Activated naive CD8-positive, alpha-beta T cell treated with anti-CD3 and anti-CD28 coated beads for 36 hours (primary cell): ENCODE data around the gene CBX2. TPM values are rescaled to one million over a fixed set of nuclear protein-coding genes. Genes with fewer than 3 reads are reported as not detected.

Experiments
- DNase-seq: peaks from one replicate; pipeline ENCODE4 v3.0.0; 2021
- H3K27ac Mint-ChIP-seq: one replicate; pipeline ENCODE4 v1.8.0; 2022; ENCODE audit warnings: mild to moderate bottlenecking, moderate library complexity, mixed read lengths
- H3K27me3 Mint-ChIP-seq: one replicate; pipeline ENCODE4 v1.8.0; 2022; ENCODE audit warnings: mild to moderate bottlenecking, mixed read lengths
- H3K36me3 Mint-ChIP-seq: one replicate; pipeline ENCODE4 v1.8.0; 2021; ENCODE audit warnings: mild to moderate bottlenecking, mixed read lengths
- H3K4me1 Mint-ChIP-seq: one replicate; pipeline ENCODE4 v1.8.0; 2021; ENCODE audit warnings: mixed read lengths
- H3K4me3 Mint-ChIP-seq: one replicate; pipeline ENCODE4 v1.8.0; 2022; ENCODE audit warnings: mild to moderate bottlenecking, moderate library complexity, mixed read lengths
- H3K9me3 Mint-ChIP-seq: one replicate; pipeline ENCODE4 v1.8.0; 2022; ENCODE audit warnings: mixed read lengths
- total RNA-seq, 2 experiments: library from RNA; stranded (reverse); gene quantifications; one replicate each; pipeline ENCODE4 v1.2.3, GENCODE V29; 2021

CBX2 gene
- total RNA-seq, 2 experiments from 2014 or later: 5.2 to 5.4 TPM

DNA sequence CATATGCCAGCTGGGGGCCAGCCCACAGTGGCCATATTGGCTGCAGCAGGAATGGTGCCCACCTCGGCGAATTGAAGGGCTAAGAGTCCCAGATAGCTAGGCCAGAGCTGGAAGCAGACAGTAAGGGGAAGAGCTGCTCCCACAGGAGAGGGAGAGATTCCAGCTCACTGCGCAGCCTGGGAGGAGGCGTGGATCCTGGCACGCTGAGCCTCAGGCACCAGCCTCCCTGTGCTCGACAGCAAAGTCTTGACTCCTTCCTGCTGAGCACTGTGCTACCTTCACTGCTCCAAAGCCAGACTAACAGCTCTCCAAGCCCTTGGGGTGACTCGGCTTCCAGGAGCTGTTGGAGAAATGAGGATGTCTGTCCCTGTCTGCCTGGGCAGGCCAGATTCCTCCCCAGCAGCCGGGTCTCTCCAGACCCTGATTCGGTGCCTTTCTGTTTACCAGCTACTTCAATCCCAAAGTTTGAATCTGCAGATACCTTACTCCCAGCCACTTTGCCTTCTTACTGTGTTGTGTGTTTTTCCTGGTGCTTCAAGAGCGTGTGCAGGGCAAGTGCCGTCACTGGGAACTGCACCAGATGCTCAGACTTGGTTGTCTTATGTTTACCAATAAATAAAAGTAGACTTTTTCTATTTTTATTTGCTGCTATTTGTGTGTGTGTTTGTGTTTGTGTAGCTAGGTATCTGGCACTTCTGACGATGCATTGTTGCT, 9.1 kb downstream of the CBX2 start:
- no peaks in the 10 kb centered on the region for H3K36me3 Mint-ChIP-seq
- H3K9me3 Mint-ChIP-seq: no peaks in the 10 kb centered on the region
- no peak for DNase-seq
- no peak overlapping the region for H3K4me3 Mint-ChIP-seq
- peaks cover 73% of the 10 kb centered on the region for H3K27me3 Mint-ChIP-seq
- H3K27ac Mint-ChIP-seq: no peak overlapping the region
- H3K4me1 Mint-ChIP-seq: peaks cover 2% of the 10 kb centered on the region

DNA sequence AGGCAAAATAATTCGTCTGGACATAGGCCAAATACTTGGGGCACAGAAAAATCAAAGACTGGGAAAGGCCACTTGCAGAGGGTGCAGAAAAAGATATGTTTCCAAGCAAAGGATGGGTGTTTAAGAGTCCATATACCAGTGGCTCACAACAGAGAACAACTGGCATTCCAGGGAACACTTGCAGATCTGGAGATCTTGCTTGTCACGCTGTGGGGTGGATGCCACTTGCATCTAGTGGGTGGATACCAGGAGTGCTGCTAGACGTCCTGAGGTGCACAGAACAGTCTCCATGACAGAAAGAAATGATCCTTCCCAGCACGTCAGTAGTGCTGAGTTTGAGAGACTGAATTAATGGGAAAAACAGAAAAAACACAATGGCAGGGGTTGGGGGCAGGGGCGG, 10.5 kb downstream of the CBX2 start:
- H3K9me3 Mint-ChIP-seq: no peaks in the 10 kb centered on the region
- H3K4me3 Mint-ChIP-seq: no peak overlapping the region
- peaks cover 4% of the 10 kb centered on the region for H3K4me1 Mint-ChIP-seq
- no peak overlapping the region for H3K27ac Mint-ChIP-seq
- no peak for DNase-seq
- H3K27me3 Mint-ChIP-seq: peaks cover 71% of the 10 kb centered on the region
- no peaks in the 10 kb centered on the region for H3K36me3 Mint-ChIP-seq

DNA sequence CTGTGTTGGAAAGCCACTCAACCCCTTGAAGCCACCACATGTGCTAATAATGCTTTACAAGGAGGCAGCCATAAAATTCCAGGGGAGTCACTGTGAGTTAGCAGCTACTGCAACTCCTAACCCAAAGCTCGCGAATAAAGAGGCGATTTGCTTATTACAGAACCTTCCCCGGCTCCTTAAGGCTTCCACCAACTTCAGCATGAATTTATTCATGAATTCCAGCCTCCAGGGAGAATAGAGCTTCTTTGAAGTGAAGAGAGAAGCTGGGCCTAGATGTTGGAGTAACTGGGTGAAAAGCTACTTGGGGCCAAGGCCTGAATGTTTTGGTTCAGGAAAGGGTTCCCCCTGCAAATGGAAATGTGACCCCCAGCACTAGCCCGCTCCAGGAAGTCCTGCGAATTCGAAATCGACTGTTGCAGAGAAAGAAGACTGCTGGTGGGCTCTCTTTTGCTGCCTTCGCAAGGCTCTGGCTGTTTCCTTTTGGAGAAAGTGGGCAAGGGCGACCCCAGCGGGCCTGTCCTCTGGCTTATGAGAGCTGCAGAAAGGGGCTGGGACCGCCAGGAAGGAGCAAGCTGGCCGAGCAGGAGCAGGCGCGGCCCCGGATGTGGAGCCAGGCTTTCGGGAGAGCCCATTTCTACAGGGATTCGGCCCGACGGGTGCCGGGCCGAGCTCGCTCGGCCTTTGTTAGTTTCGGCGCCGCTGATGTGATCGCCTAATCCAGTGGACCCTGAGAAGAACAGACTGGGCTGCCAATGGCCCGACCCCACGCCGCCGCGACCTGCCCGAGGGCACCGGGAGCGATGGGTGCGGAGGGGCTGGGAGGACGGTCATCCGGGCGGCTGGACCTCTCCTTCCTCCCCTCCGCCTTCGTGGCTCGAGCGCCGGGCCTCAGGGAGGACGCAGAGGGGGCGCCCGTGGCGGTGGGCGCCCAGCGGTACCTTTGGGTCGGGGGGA, 11.3 kb downstream of the CBX2 start:
- no peaks in the 10 kb centered on the region for H3K36me3 Mint-ChIP-seq
- no peaks in the 10 kb centered on the region for H3K9me3 Mint-ChIP-seq
- H3K4me3 Mint-ChIP-seq: no peak overlapping the region
- DNase-seq: no peak
- H3K4me1 Mint-ChIP-seq: peaks cover 6% of the 10 kb centered on the region
- peaks cover 71% of the 10 kb centered on the region for H3K27me3 Mint-ChIP-seq
- H3K27ac Mint-ChIP-seq: no peak overlapping the region

DNA sequence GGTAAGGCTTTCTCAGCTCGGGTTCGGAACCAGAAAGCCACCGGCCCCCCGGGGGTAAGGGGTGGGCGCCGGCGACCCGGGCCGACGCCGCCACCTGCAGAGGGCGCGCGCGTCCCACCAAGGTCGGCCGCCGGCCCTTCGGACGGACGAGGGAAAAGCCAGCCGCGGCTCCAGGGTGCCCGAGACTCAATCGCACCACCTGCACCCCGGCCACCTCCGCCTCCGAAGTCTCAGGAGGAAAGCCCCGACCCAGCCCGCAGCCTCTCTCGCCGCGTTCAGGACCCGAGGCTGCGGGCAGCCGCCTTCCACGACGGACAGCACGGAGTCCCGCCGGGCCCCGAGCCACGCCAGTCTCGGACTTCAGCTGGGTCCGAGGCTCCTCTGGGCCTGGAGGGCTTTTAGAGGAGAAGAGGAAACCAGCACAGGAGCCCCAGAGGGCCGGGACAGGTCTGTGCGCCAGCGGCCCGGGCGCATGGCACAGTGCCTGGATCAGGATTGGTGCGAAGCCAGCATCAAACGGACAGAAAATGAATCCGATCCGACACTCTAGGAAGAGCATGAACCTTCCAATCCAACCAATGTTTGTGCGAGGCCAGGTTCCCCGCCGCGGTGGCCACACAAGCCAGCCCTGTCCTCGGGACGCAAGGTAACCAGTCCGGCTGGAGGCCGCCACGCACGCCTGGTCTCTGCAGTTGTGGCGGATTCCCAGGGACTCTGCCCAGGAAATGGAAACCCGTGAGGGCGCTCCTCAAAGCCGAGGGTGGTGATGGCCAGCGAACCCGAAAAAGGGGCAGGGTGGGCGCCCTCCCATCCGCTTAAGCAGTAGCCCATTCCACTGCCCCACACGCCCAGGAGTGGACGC, 12.2 kb downstream of the CBX2 start:
- H3K4me1 Mint-ChIP-seq: peaks cover 6% of the 10 kb centered on the region
- no peaks in the 10 kb centered on the region for H3K9me3 Mint-ChIP-seq
- H3K27ac Mint-ChIP-seq: no peak overlapping the region
- H3K36me3 Mint-ChIP-seq: no peaks in the 10 kb centered on the region
- DNase-seq: no peak
- H3K4me3 Mint-ChIP-seq: no peak overlapping the region
- H3K27me3 Mint-ChIP-seq: peaks cover 70% of the 10 kb centered on the region

DNA sequence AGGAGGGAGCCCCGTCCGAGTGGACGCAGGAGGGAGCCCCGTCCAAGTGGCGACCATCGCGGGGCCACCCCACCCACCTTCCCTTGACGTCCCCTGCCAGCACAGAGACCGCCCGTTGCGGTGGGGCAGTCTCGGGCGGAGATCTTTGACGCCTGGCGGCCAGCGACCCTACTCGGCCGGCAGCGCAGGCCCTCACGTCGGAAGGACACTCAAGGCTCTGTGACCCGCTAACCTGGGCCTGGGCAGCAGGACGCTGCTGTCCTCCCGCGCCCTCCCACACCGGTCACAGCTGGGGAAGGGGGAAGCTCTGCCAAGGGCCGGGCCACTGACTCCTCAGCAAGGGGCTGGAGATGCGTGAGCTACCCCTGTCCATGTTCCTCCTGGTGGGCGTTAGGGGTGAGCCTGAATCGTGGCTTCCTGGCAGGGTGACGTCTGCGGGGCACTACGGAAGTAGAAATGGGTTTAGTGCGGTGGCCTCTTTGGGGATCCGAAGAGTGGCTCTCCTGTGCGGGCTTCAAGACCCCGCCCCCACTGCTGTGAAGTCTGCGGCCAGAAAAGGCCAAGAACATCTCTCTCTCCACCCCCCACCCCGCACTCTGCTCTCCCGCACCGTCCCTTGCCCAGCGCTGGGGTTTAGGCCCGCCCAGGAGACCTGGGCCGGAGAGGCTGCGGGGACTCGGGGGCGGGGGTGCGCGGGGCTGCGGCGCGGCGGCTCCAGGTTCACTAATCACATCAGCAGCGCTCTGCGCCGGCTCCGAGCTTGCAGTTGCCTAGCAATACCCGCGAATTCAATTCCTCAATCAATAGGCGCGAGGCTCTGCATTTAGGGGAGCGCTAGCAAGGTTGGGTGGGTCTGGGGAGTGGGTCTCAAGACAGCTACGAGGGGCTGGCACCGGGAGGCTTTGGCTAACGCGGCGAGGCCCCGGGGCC, 13.1 kb downstream of the CBX2 start:
- no peak overlapping the region for H3K4me3 Mint-ChIP-seq
- DNase-seq: no peak
- peaks cover 11% of the 10 kb centered on the region for H3K4me1 Mint-ChIP-seq
- no peak overlapping the region for H3K27ac Mint-ChIP-seq
- peaks cover 67% of the 10 kb centered on the region for H3K27me3 Mint-ChIP-seq
- H3K36me3 Mint-ChIP-seq: no peaks in the 10 kb centered on the region
- H3K9me3 Mint-ChIP-seq: no peaks in the 10 kb centered on the region

DNA sequence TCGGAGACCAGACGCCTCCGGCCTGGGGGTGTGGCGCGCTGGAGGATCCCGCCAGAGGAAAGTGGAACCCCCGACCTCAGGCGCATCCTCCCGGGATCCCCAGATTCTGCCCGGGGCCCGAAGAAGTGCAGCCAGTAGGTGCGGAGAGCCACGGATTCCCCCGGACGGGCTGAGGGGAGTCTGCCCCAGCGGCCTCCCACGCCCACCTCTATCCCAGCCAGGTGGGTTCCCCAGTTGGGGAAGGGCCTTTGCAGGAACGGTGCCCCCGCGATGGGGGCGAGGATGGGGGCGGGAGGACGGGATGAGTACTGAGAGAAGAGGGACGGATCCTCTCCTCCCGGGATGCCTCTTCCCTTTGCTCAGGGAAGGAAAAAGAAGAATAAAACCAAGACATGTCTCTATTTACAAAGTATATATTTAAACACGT, 13.8 kb downstream of the CBX2 start:
- Mint-ChIP-seq H3K4me3 (no peak overlapping the region), H3K27ac (no peak overlapping the region), H3K27me3 (peaks cover 60% of the 10 kb centered on the region), H3K36me3 (no peaks in the 10 kb centered on the region), H3K4me1 (peaks cover 15% of the 10 kb centered on the region), H3K9me3 (no peaks in the 10 kb centered on the region)
- DNase-seq: no peak

DNA sequence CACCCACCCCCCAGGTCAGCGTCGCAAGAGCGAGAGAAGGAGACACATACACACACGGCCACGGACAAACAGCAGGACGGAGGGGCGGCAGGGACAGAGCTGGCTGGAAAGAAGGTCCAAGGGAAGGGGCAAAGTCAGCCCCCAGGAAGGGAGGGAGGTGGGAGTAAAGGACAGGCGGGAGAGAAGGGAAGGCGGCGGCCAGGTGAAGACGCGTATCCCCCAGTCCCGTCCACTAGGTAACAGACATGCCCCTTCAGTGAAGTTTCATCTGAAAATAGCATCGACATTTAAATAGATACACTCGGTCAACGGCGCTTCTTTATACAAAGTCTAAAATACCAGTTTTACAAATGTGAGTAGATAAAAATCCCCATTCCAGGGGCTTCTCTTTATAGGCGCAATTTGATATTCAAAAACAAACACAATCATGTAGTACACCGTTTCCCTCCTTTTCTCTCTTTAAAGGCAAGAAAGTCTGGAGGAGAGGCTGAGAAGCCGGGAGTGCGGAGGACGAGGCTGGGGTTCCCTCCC, 14.5 kb downstream of the CBX2 start:
- peaks cover 15% of the 10 kb centered on the region for H3K4me1 Mint-ChIP-seq
- DNase-seq: no peak
- no peaks in the 10 kb centered on the region for H3K36me3 Mint-ChIP-seq
- H3K27ac Mint-ChIP-seq: no peak overlapping the region
- no peaks in the 10 kb centered on the region for H3K9me3 Mint-ChIP-seq
- H3K4me3 Mint-ChIP-seq: no peak overlapping the region
- H3K27me3 Mint-ChIP-seq: peaks cover 56% of the 10 kb centered on the region

DNA sequence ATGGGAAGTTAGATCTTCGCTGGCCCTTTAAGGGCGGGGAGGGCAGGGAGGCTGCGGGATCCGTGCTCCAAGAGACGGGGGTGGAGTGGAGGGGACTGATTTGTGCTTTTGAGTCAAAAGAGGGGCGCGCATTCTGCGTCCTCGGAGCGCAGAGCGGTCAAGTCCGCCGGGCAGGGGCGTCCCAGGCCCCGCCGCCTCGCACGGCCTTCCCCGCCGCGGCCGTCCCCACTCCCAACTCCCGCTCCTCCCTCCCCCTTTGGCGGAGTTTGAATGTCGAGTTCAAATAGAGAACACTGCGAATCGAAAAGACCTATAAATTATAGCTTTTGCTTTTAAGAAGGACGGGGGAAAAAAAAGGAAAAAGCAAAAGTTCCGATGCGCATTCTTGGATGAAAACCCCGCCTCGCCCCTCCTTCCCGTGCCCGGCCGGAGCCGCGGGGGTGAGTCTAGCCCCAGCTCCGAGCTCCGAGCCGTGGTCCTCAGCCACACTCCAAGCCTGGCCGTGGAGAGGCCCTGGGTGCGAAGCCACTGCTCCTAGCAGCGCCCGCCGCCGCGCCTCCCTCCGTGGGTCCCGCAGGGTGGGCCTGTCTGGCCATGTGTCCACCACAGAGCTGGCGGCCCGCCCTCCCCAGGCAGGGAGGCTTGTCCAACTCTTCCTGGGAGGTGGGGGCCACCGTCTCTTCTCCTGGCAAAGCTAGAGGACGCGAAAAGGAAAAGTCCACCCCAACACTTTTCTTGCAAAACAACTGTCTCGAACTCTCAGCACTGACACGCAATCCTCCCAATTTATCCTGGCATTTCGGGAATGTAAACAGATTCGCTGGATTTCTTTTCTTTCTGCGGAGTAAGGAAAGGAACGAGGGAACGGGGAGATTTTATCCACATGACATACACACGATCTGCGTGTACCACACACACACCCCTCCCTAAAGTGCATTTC, 15.3 kb downstream of the CBX2 start:
- H3K27ac Mint-ChIP-seq: no peak overlapping the region
- H3K4me3 Mint-ChIP-seq: no peak overlapping the region
- peaks cover 48% of the 10 kb centered on the region for H3K27me3 Mint-ChIP-seq
- no peaks in the 10 kb centered on the region for H3K9me3 Mint-ChIP-seq
- H3K36me3 Mint-ChIP-seq: no peaks in the 10 kb centered on the region
- peaks cover 15% of the 10 kb centered on the region for H3K4me1 Mint-ChIP-seq
- DNase-seq: no peak

DNA sequence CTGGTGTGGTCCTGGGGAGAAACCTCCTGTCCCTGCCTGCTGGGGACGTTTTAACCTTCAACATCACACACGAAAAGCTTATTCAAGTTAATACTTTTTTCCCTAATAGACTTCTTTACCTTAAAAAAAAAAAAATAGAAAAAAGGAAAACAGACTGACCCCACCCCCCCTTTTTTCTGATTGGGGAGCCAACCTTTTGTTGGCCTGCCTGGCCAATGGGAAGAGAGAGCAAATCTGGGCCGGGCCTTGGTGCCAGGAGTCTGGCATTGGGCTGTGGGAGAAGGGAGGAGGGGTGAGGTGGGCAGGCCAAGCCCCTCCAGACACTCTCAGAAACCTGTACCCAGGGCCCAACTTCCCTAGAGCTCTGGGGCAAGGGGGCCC, 16.0 kb downstream of the CBX2 start:
- H3K4me1 Mint-ChIP-seq: peaks cover 19% of the 10 kb centered on the region
- H3K27me3 Mint-ChIP-seq: peaks cover 48% of the 10 kb centered on the region
- no peak for DNase-seq
- no peaks in the 10 kb centered on the region for H3K9me3 Mint-ChIP-seq
- H3K27ac Mint-ChIP-seq: no peak overlapping the region
- H3K4me3 Mint-ChIP-seq: no peak overlapping the region
- H3K36me3 Mint-ChIP-seq: no peaks in the 10 kb centered on the region

DNA sequence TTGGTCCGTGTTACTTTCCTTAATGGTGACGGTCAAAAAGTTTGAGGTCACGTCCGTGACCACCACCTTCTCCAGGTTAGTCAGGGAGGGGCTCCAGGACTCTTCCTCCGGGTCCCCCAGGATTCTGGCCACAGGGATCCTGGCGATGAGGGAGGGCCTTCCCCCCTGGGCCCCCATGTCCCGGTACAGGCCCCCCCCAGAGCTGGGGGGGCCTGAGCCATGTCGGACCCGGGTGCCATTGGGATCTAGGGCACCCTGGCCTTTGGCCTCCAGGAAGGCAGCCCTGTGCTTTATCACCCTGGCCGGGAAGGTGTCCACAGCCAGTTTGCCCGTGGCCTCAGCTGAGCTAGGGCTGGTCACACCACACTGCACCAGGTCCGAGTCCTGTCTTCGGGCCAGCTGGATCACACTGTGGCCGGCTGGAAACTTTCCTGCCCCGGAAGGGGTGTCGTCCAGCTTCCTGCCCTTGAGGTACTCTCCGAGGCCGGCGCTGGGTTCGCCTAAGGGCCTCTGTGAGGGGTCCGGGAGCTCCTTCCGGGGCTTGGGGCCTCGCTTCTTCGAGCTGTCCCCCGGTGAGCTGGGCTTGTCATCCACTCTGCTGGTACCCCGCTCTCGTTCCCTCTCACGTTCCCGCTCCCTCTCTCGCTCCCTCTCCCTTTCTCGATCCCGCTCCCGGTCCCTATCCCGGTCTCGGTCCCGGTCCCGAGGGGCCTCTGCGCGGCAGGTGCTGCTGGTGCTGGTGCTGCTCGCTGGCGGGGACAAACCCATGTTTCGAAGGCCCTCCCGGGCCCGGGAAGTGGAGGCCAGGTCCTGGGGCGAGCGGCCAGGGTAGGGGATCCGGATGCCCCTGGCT, 16.9 kb downstream of the CBX2 start:
- no peak for DNase-seq
- Mint-ChIP-seq H3K27ac (no peak overlapping the region), H3K4me1 (peaks cover 25% of the 10 kb centered on the region), H3K4me3 (no peak overlapping the region), H3K36me3 (no peaks in the 10 kb centered on the region), H3K27me3 (peaks cover 52% of the 10 kb centered on the region), H3K9me3 (no peaks in the 10 kb centered on the region)

DNA sequence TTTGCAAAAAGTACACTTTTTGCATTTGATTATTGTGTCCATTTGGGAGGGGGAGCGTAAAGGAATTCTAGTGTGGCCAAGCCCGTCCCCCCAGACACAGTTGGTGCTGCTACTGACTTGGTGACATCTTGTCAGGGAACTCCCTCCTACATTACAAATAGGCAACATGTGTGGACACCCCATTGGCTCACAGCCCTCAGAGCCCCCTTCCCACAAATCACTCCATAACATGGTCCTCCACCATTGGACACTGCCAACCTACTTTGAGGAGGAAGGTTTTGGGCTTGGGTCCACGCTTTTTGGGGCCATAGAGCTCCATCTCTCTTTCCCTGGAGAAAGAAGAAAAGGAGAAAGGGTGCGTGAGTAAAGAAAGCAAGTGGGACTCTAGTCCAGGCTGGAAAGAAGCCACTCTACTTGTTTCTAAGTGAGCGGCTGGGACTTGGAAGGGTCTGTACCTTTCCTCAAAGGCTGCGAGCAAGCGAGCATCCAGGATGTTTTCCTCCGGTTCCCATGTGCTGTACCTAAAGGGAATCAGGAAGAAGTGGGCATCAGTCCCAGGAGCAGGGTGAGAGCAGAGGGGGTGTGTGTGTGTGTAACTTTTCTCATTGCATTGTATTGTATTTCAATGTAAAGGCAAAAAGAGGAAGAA, 18.0 kb downstream of the CBX2 start:
- peaks cover 52% of the 10 kb centered on the region for H3K27me3 Mint-ChIP-seq
- no peaks in the 10 kb centered on the region for H3K36me3 Mint-ChIP-seq
- no peak overlapping the region for H3K27ac Mint-ChIP-seq
- peak overlapping the region; percentile 81 for H3K4me3 Mint-ChIP-seq
- DNase-seq: no peak
- H3K4me1 Mint-ChIP-seq: peaks cover 32% of the 10 kb centered on the region
- no peaks in the 10 kb centered on the region for H3K9me3 Mint-ChIP-seq

DNA sequence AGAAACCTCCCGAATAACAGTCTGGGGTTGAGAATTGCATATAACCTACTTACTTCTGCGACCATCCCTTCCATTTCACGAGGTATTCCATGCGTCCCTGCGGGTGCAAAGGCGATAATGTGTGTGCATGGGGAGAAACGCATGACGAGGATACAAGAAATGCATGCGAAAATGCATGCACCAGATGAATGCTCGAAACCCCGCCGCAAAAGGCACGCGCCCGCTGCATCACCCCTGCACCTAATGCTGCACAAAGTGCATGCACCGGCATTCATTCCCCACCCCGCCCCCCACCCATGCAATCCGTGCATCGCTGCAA, 18.5 kb downstream of the CBX2 start:
- Mint-ChIP-seq H3K4me3 (peak overlapping the region; percentile 81), H3K9me3 (no peaks in the 10 kb centered on the region), H3K4me1 (peaks cover 30% of the 10 kb centered on the region), H3K27me3 (peaks cover 48% of the 10 kb centered on the region), H3K36me3 (no peaks in the 10 kb centered on the region), H3K27ac (no peak overlapping the region)
- no peak for DNase-seq
